HG03064 (cell line): Measurements from ENCODE around the gene DOK3.

Experiments
- ATAC-seq: cut with Tn5 transposase; IDR thresholded peaks from one replicate; pipeline ENCODE4 v1.9.1; 2021; ENCODE audit warnings: low read depth; ENCODE audit not compliant: unreplicated experiment

Gene DOK3

GRCh38 chr5:177469750-177470525 is 39.7 kb downstream of the DOK3 start:
- ATAC-seq = no peak

- no peak for ATAC-seq
Observed at GRCh38 chr5:177468685-177469628, 40.7 kb downstream of the DOK3 start.

- no peak for ATAC-seq
Observed at GRCh38 chr5:177468329-177468684, 41.3 kb downstream of the DOK3 start.

- no peak for ATAC-seq
Observed at GRCh38 chr5:177467436-177467835, 42.2 kb downstream of the DOK3 start.

- no peak for ATAC-seq
Observed at GRCh38 chr5:177466861-177467260, 42.8 kb downstream of the DOK3 start.

GRCh38 chr5:177465044-177465443 is 44.6 kb downstream of the DOK3 start:
- ATAC-seq = no peak

GRCh38 chr5:177462021-177462670 is 47.5 kb downstream of the DOK3 start:
- no peak for ATAC-seq

- no peak for ATAC-seq
Observed at GRCh38 chr5:177459819-177460628, 49.6 kb downstream of the DOK3 start.

GRCh38 chr5:177459357-177459756 is 50.3 kb downstream of the DOK3 start:
- no peak for ATAC-seq

GRCh38 chr5:177458912-177459350 is 50.7 kb downstream of the DOK3 start:
- no peak for ATAC-seq

GRCh38 chr5:177457852-177458681 is 51.6 kb downstream of the DOK3 start:
- ATAC-seq = no peak

GRCh38 chr5:177456976-177457851 is 52.4 kb downstream of the DOK3 start:
- ATAC-seq = peak; percentile 37

GRCh38 chr5:177456591-177456964 is 53.0 kb downstream of the DOK3 start:
- no peak for ATAC-seq

- peak; percentile 7 for ATAC-seq
Observed at GRCh38 chr5:177455661-177456590, 53.7 kb downstream of the DOK3 start.

- ATAC-seq = peak; percentile 52
Observed at GRCh38 chr5:177455036-177455660, 54.5 kb downstream of the DOK3 start.

GRCh38 chr5:177454397-177455035 is 55.1 kb downstream of the DOK3 start:
- ATAC-seq = peak; percentile 45
